Ishikawa (cell line): Measurements from ENCODE around the gene PCSK4.
A peak's percentile ranks its signal among the peaks of the same experiment; 100 is the strongest.

Experiments
- CEBPB ChIP-seq: IDR thresholded peaks from 2 replicates; pipeline ENCODE4 v1.6.1; 2012
- EP300 ChIP-seq: IDR thresholded peaks from 2 replicates; pipeline ENCODE4 v1.6.1; 2012; ENCODE audit warnings: borderline replicate concordance
- NFIC ChIP-seq: IDR thresholded peaks from 2 replicates; pipeline ENCODE4 v1.6.1; 2012
- REST ChIP-seq: IDR thresholded peaks from 2 replicates; pipeline ENCODE4 v1.6.1; 2012; ENCODE audit warnings: low read depth, mild to moderate bottlenecking
- ZBTB7A ChIP-seq: IDR thresholded peaks from 2 replicates; pipeline ENCODE4 v1.6.1; 2012; ENCODE audit warnings: low read depth
- TF ChIP-seq, protein P1 (sequence below): IDR thresholded peaks from 2 replicates; pipeline ENCODE4 v1.6.1; 2012

GRCh38 chr19:1438035-1438932 lies 51.9 kb downstream of the PCSK4 start, which contains the start of gene RPS15:
- TF ChIP-seq NFIC (no peak), REST (peak; percentile 46; the same call in 1 of the 2 replicates), ZBTB7A (0 out of 2 replicates have a peak, but pooled peaks have one; percentile 36), EP300 (peak; percentile 35; the same call in 1 of the 2 replicates), CEBPB (peak; percentile 6; the same call in 1 of the 2 replicates)
- TF ChIP-seq, protein P1, sequence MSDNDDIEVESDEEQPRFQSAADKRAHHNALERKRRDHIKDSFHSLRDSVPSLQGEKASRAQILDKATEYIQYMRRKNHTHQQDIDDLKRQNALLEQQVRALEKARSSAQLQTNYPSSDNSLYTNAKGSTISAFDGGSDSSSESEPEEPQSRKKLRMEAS = peak; percentile 85
